Activated naive CD4-positive, alpha-beta T cell treated with anti-CD3 and anti-CD28 coated beads, Interleukin-2, amount 50 U/mL, for 24 hours (primary cell): ENCODE data around the gene GATA2.

Experiments
- H3K27ac Mint-ChIP-seq: one replicate; pipeline ENCODE4 v1.8.0; 2021; ENCODE audit warnings: mild to moderate bottlenecking, mixed read lengths
- H3K27me3 Mint-ChIP-seq: one replicate; pipeline ENCODE4 v1.8.0; 2021; ENCODE audit warnings: mixed read lengths
- H3K36me3 Mint-ChIP-seq: one replicate; pipeline ENCODE4 v1.8.0; 2021; ENCODE audit warnings: mixed read lengths
- H3K4me1 Mint-ChIP-seq: one replicate; pipeline ENCODE4 v1.8.0; 2021; ENCODE audit warnings: mixed read lengths
- H3K4me3 Mint-ChIP-seq: one replicate; pipeline ENCODE4 v1.8.0; 2021; ENCODE audit warnings: mild to moderate bottlenecking, mixed read lengths
- H3K9me3 Mint-ChIP-seq: one replicate; pipeline ENCODE4 v1.8.0; 2021; ENCODE audit warnings: mixed read lengths

The GATA2 gene

DNA sequence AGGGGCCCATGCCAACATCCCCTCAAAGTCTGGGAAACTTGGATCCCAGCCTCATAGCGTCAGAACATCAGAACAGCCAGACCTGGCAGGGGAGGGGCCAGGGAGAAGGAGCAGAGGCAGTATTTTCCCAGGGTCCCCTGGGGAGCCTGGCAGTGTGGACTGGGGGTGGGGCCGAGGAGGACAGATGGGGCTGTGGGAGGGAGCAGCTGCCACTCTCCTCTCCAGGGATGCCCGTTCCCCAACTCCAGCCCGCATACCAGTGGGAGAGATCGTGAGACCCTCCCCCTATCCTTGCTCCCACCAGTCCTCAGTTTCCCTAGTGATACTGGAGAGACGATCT is 19.9 kb downstream of the GATA2 start:
- H3K27me3 Mint-ChIP-seq = peaks cover 6% of the 10 kb centered on the region
- no peak overlapping the region for H3K27ac Mint-ChIP-seq
- H3K4me3 Mint-ChIP-seq = no peak overlapping the region
- no peaks in the 10 kb centered on the region for H3K4me1 Mint-ChIP-seq
- peaks cover under 1% of the 10 kb centered on the region for H3K36me3 Mint-ChIP-seq
- no peaks in the 10 kb centered on the region for H3K9me3 Mint-ChIP-seq

DNA sequence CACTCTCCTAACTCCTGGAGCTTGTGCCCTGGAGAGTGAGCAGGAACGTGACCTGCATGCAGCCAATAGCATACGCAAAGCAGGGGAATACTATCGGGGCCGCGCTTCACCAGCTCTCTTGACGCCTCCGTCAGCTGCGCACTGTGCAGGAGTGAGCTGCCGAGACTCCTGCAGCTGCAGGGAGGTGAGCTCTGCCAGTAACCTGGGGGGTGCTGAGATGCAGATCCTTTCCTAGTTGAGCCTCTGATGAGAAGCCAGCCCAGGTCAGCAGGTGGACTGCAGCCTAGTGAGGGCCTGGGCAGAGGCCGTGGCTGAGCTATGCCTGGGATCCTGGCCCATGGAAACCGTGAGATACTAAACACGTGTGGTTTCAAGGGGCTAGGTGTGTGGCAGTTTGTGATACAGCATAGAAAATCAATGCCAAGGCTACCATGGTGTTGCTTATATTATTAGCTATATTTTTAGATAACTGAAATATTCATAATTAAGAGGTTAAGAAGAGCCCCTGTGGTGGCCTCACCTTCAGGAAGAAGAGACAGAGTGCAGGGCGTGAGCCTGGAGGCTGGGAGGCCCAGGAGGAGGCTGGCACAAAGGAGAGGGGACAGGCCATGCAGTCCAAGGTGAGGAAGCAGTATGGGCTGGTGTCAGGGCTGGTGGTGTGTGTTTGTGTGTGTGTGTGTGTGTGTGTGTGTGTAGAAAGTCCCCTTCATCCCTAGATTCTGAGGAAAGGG is 20.4 kb downstream of the GATA2 start:
- Mint-ChIP-seq H3K9me3 (no peaks in the 10 kb centered on the region), H3K4me3 (no peak overlapping the region), H3K36me3 (no peaks in the 10 kb centered on the region), H3K27me3 (peaks cover under 1% of the 10 kb centered on the region), H3K27ac (no peak overlapping the region), H3K4me1 (no peaks in the 10 kb centered on the region)

DNA sequence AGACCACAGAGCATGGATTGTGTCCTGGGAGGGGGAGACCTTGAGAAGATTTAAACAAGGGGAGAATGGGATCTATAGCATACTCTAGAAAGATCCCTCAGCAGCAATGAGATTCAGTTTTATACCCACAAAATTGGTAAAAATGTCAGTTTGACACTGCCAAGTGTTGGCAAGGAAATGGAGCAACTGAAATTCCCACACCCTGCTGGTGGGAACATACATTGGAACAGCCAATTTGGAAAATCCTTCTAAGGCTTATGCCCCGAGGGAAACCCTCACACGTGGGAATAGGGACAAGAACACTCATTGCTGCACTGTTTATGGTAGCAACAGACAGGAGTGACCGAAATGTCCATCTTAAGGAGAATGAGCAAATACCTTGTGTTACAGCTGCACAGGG is 21.3 kb downstream of the GATA2 start:
- Mint-ChIP-seq H3K27me3 (no peaks in the 10 kb centered on the region), H3K4me1 (peaks cover 8% of the 10 kb centered on the region), H3K36me3 (no peaks in the 10 kb centered on the region), H3K4me3 (no peak overlapping the region), H3K9me3 (no peaks in the 10 kb centered on the region), H3K27ac (no peak overlapping the region)

DNA sequence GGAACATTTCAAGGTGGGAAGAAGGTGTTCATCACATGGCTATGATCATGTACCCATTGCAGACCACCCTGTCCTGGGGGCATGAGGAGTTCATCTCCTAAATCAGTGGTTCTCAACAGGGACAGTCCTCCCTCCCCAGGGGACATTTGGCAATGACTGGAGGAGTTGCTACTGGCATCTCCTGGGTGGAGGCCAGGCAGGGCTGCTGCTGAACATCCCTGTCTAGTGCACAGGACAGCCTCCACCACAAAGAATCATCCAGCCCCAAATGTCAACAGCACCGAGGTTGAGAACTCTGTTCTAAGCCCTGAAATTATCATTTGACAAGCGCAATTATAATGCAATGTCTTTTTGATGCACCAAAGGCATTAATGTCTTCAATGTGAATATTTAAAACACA is 21.9 kb downstream of the GATA2 start:
- Mint-ChIP-seq H3K4me1 (peaks cover 9% of the 10 kb centered on the region), H3K9me3 (no peaks in the 10 kb centered on the region), H3K27ac (no peak overlapping the region), H3K27me3 (no peaks in the 10 kb centered on the region), H3K36me3 (no peaks in the 10 kb centered on the region), H3K4me3 (no peak overlapping the region)

GRCh38 chr3:128470134-128470899 is 22.7 kb downstream of the GATA2 start:
- H3K27ac Mint-ChIP-seq = no peak overlapping the region
- H3K27me3 Mint-ChIP-seq = no peaks in the 10 kb centered on the region
- peaks cover 9% of the 10 kb centered on the region for H3K4me1 Mint-ChIP-seq
- no peaks in the 10 kb centered on the region for H3K36me3 Mint-ChIP-seq
- H3K4me3 Mint-ChIP-seq = no peak overlapping the region
- no peaks in the 10 kb centered on the region for H3K9me3 Mint-ChIP-seq

GRCh38 chr3:128469556-128469955 is 23.4 kb downstream of the GATA2 start:
- Mint-ChIP-seq H3K4me3 (no peak overlapping the region), H3K27me3 (no peaks in the 10 kb centered on the region), H3K4me1 (peaks cover 9% of the 10 kb centered on the region), H3K36me3 (no peaks in the 10 kb centered on the region), H3K27ac (no peak overlapping the region), H3K9me3 (no peaks in the 10 kb centered on the region)

GRCh38 chr3:128468791-128469527 is 24.0 kb downstream of the GATA2 start:
- H3K9me3 Mint-ChIP-seq = no peaks in the 10 kb centered on the region
- H3K27me3 Mint-ChIP-seq = no peaks in the 10 kb centered on the region
- no peaks in the 10 kb centered on the region for H3K36me3 Mint-ChIP-seq
- peaks cover 9% of the 10 kb centered on the region for H3K4me1 Mint-ChIP-seq
- H3K4me3 Mint-ChIP-seq = no peak overlapping the region
- H3K27ac Mint-ChIP-seq = no peak overlapping the region

DNA sequence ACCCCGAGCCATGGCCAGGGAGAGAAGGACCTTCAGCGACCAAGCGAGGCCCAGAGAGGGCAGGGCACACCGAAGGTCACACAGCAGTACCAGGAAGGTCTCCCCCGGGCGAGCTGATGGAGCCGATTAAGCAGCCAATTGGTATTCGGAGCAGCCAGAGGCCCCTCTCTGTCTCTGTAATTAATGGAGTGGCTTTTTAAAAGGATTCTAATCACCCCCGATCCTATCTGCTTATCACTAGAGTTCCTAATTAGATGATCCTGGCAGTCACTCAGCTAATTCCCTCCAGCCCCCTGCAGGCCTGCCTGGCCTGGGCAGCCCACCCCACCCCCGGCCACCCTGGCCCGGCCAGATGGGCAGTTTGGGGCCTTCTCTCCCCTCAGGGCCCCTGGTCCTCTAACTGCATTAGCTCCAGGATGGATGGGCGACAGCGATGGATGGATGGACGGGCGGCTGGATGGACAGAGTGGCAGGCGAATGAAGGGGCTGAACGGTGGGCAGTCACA is 24.7 kb downstream of the GATA2 start:
- H3K27ac Mint-ChIP-seq = no peak overlapping the region
- H3K4me3 Mint-ChIP-seq = no peak overlapping the region
- no peaks in the 10 kb centered on the region for H3K9me3 Mint-ChIP-seq
- H3K36me3 Mint-ChIP-seq = no peaks in the 10 kb centered on the region
- no peaks in the 10 kb centered on the region for H3K27me3 Mint-ChIP-seq
- peaks cover 9% of the 10 kb centered on the region for H3K4me1 Mint-ChIP-seq

DNA sequence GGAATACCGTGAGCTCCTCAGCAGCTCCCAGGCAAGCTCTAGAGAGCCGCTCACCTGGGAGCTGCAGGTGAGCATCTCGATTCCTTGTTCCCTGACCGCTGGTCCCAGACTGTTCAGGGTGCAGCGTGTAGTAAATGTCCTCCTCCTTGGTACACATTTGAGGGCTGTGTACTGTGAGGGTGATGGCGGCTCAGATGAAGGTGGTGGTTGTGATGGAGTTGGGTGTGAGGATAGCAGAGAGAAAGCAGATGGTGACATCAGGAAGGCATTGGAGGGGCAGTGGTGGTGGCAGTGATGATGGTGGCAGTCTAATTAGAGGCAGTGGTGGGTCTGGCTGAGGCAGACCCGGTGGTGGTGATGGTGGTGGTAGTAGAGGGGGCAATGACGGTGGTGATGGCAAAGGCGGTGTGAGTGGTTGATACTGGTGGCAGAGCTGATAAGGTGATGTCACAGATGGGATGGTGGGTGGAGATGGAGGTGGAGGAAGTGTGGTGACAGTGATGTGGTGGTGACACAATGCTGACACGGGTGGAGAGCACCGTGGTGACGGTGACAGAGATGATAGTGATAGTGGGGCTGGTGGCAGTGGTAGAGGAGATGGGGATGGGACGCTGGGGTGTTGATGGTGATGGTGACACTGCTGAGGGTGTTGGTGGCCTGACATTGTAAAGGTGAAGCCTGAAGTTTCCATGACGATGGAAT is 26.0 kb downstream of the GATA2 start, which contains the start of gene DNAJB8:
DNAJB8 (minus strand) TSS at position 51 of the 702 bp plus-strand sequence. CDS start 3,645 bp downstream, outside the sequence.
- H3K36me3 Mint-ChIP-seq = no peaks in the 10 kb centered on the region
- H3K9me3 Mint-ChIP-seq = no peaks in the 10 kb centered on the region
- H3K4me1 Mint-ChIP-seq = peaks cover 9% of the 10 kb centered on the region
- no peak within 1 kb of the TSS for H3K4me3 Mint-ChIP-seq
- H3K27ac Mint-ChIP-seq = no peak within 1 kb of the TSS
- no peaks in the 10 kb centered on the region for H3K27me3 Mint-ChIP-seq

DNA sequence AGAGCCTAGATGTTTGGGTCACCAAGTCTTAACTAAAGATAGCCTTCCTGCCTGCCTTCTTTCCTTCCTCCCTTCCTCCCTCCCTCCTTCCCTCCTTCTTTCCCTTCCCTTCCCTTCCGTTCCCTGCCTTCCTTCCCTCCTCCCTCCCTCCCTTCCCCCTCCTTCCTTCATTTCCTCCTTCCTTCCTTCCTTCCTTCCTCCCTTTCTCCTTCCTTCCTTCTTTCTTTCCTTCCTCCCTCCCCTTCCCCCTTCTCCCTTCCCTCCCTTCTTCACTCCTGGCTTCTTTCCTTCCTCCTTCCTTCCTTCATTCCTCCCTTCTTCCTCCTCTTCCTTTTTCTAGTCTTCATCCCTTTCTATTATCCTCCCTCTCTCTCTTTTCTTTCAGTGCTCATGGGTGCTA is 28.3 kb downstream of the GATA2 start:
- H3K36me3 Mint-ChIP-seq = no peaks in the 10 kb centered on the region
- no peaks in the 10 kb centered on the region for H3K9me3 Mint-ChIP-seq
- H3K4me1 Mint-ChIP-seq = peaks cover 9% of the 10 kb centered on the region
- H3K4me3 Mint-ChIP-seq = no peak overlapping the region
- H3K27me3 Mint-ChIP-seq = no peaks in the 10 kb centered on the region
- H3K27ac Mint-ChIP-seq = no peak overlapping the region

GRCh38 chr3:128464188-128464587 is 28.8 kb downstream of the GATA2 start:
- Mint-ChIP-seq H3K9me3 (no peaks in the 10 kb centered on the region), H3K4me3 (no peak overlapping the region), H3K27ac (no peak overlapping the region), H3K4me1 (peaks cover 9% of the 10 kb centered on the region), H3K36me3 (no peaks in the 10 kb centered on the region), H3K27me3 (no peaks in the 10 kb centered on the region)

DNA sequence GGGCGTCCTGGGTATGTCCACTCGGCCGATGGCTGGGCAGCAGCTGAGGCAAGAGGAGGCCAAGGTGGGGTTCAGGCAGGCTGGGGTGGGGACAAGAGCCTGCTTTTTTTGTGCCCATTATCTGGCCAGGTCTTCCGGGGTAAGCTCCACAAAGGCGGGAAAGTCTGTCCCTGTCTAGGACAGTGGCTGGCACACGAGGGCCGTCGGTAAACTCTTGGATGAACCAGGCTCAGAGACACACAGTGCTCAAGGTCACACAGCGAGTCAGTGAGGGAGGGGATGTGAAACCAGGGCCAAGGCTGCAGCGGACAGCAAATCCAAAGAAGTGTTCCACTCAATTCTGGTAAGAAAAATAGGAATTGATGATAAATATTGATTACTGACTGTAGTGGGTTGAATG is 29.2 kb downstream of the GATA2 start:
- H3K9me3 Mint-ChIP-seq = no peaks in the 10 kb centered on the region
- no peak overlapping the region for H3K4me3 Mint-ChIP-seq
- peaks cover 9% of the 10 kb centered on the region for H3K4me1 Mint-ChIP-seq
- H3K27ac Mint-ChIP-seq = no peak overlapping the region
- H3K36me3 Mint-ChIP-seq = no peaks in the 10 kb centered on the region
- no peaks in the 10 kb centered on the region for H3K27me3 Mint-ChIP-seq

- H3K9me3 Mint-ChIP-seq = no peaks in the 10 kb centered on the region
- no peak overlapping the region for H3K27ac Mint-ChIP-seq
- no peaks in the 10 kb centered on the region for H3K27me3 Mint-ChIP-seq
These were observed 29.6 kb downstream of the GATA2 start for GRCh38 chr3:128463354-128463753.

GRCh38 chr3:128462931-128463330 is 30.1 kb downstream of the GATA2 start:
- Mint-ChIP-seq H3K4me3 (no peak overlapping the region), H3K27ac (no peak overlapping the region), H3K36me3 (no peaks in the 10 kb centered on the region), H3K27me3 (no peaks in the 10 kb centered on the region), H3K9me3 (no peaks in the 10 kb centered on the region), H3K4me1 (peaks cover 9% of the 10 kb centered on the region)

More at GRCh38 chr3:128463354-128463753, 29.6 kb downstream of the GATA2 start:
- H3K4me3 Mint-ChIP-seq = no peak overlapping the region
- H3K4me1 Mint-ChIP-seq = peaks cover 9% of the 10 kb centered on the region
- no peaks in the 10 kb centered on the region for H3K36me3 Mint-ChIP-seq

- peaks cover 8% of the 10 kb centered on the region for H3K4me1 Mint-ChIP-seq
- H3K27ac Mint-ChIP-seq = no peak overlapping the region
- no peaks in the 10 kb centered on the region for H3K27me3 Mint-ChIP-seq
- H3K9me3 Mint-ChIP-seq = no peaks in the 10 kb centered on the region
- H3K4me3 Mint-ChIP-seq = no peak overlapping the region
- H3K36me3 Mint-ChIP-seq = no peaks in the 10 kb centered on the region
These were observed 30.6 kb downstream of the GATA2 start for GRCh38 chr3:128462341-128462910.
